B cell (primary cell): ENCODE results near the gene STX8. TPM values are rescaled to one million over a fixed set of nuclear protein-coding genes. Genes with fewer than 3 reads are reported as not detected.

Source experiments
- ATAC-seq: fragments of 200-7000 bp; cut with Tn5 transposase; one replicate; pipeline ENCODE4 v1.10.0; 2021; ENCODE audit warnings: low read depth, mild to moderate bottlenecking, moderate number of reproducible peaks, moderate library complexity
- CTCF ChIA-PET: fragments of 350-600 bp; sonication (Branson Sonifier 250); formaldehyde crosslinking; loops from one replicate; lab custom pipeline; 2021; ENCODE audit warnings: antibody characterized with exemption, inconsistent platforms; lab: Charles Lee
- POLR2A ChIA-PET: fragments of 350-600 bp; sonication (Branson Sonifier 250); formaldehyde crosslinking; loops from one replicate; lab custom pipeline; 2021; ENCODE audit warnings: antibody characterized with exemption; lab: Charles Lee
- DNase-seq: peaks from one replicate; pipeline ENCODE4 v3.0.0; 2013
- H2AFZ ChIP-seq: 2 replicates; pipeline ENCODE4 v1.6.1; 2012; ENCODE audit warnings: mild to moderate bottlenecking, low read depth, low read length; ENCODE audit not compliant: insufficient read depth, poor library complexity, severe bottlenecking
- H3K27ac ChIP-seq, 2 donors: 1 replicate in 1 of 2; 2 replicates in 1 of 2; pipeline ENCODE4 v1.5.1; 2012 to 2013; ENCODE audit warnings: low read length in 2 of 2, mild to moderate bottlenecking in 2 of 2, moderate library complexity in 1 of 2
- H3K27me3 ChIP-seq, 4 experiments: fragments of 200-600 bp in 1 of 4; sonication (generic) in 1 of 4; replicated peaks in 1 of 4; 1 replicate in 2 of 4; 2 replicates in 2 of 4; pipeline versions ENCODE4 v1.6.1 to v1.7.0; 2013 to 2016; ENCODE audit warnings: low read length in 3 of 4, mild to moderate bottlenecking in 2 of 4, mixed read lengths in 1 of 4, moderate library complexity in 1 of 4; ENCODE audit not compliant: insufficient read depth in 4 of 4, control insufficient read depth in 3 of 4; ENCODE audit errors: control extremely low read depth in 1 of 4
- H3K36me3 ChIP-seq, 2 experiments: replicated peaks in 1 of 2; 1 replicate in 1 of 2; 2 replicates in 1 of 2; pipeline versions ENCODE4 v1.6.1 to v1.7.1; 2013; ENCODE audit warnings: low read length in 1 of 2; ENCODE audit not compliant: insufficient read depth in 2 of 2, control insufficient read depth in 1 of 2; ENCODE audit errors: control extremely low read depth in 1 of 2, extremely low read depth in 1 of 2
- H3K4me1 ChIP-seq, 2 donors: fragments of 200-600 bp in 1 of 2; sonication (generic) in 1 of 2; 1 replicate in 1 of 2; 2 replicates in 1 of 2; pipeline versions ENCODE4 v1.5.1 to v1.6.1; 2013 to 2017; ENCODE audit warnings: low read length in 2 of 2; ENCODE audit not compliant: control insufficient read depth in 2 of 2, insufficient read depth in 2 of 2
- H3K4me2 ChIP-seq: replicated peaks from 2 replicates; pipeline ENCODE3; 2012; ENCODE audit warnings: mild to moderate bottlenecking, low read depth, low read length; ENCODE audit not compliant: poor library complexity, severe bottlenecking
- H3K4me3 ChIP-seq, 5 experiments: fragments of 200-600 bp in 1 of 5; sonication (generic) in 1 of 5; 1 replicate in 3 of 5; 2 replicates in 2 of 5; pipeline versions ENCODE4 v1.5.1 to v1.7.0; 2011 to 2016; ENCODE audit warnings: low read length in 4 of 5, mild to moderate bottlenecking in 4 of 5, low read depth in 2 of 5, control low read depth in 1 of 5, moderate library complexity in 1 of 5; ENCODE audit not compliant: insufficient read depth in 1 of 5; ENCODE audit errors: control extremely low read depth in 1 of 5, extremely low read depth in 1 of 5
- H3K79me2 ChIP-seq: fragments of 200-600 bp; sonication (generic); one replicate; pipeline ENCODE4 v1.6.0; 2016; ENCODE audit warnings: low read length; ENCODE audit not compliant: control insufficient read depth, insufficient read depth
- H3K9ac ChIP-seq: fragments of 200-600 bp; sonication (generic); 2 replicates; pipeline ENCODE4 v1.6.1; 2017; ENCODE audit warnings: mild to moderate bottlenecking, low read length, moderate library complexity
- H3K9me3 ChIP-seq, 3 donors: one replicate each; pipeline versions ENCODE4 v1.6.1 to v1.7.1; 2013; ENCODE audit warnings: low read length in 2 of 3; ENCODE audit not compliant: control insufficient read depth in 2 of 3, insufficient read depth in 1 of 3; ENCODE audit errors: control extremely low read depth in 1 of 3
- H4K20me1 ChIP-seq: 2 replicates; pipeline ENCODE4 v1.6.0; 2012; ENCODE audit warnings: mild to moderate bottlenecking, low read length; ENCODE audit not compliant: insufficient read depth, control insufficient read depth, poor library complexity, severe bottlenecking
- H3K27ac Mint-ChIP-seq: one replicate; pipeline ENCODE4 v1.8.0; 2021; ENCODE audit warnings: mixed read lengths
- H3K27me3 Mint-ChIP-seq: one replicate; pipeline ENCODE4 v1.8.0; 2021; ENCODE audit warnings: mixed read lengths
- H3K4me1 Mint-ChIP-seq: one replicate; pipeline ENCODE4 v1.8.0; 2021; ENCODE audit warnings: mixed read lengths
- H3K4me3 Mint-ChIP-seq: one replicate; pipeline ENCODE4 v1.8.0; 2021; ENCODE audit warnings: mixed read lengths
- H3K9me3 Mint-ChIP-seq: one replicate; pipeline ENCODE4 v1.8.0; 2022; ENCODE audit warnings: mixed read lengths; ENCODE audit not compliant: insufficient read depth
- EZH2 ChIP-seq: IDR thresholded peaks from 2 replicates; pipeline ENCODE4 v1.6.1; 2012; ENCODE audit warnings: borderline replicate concordance, low read depth, mild to moderate bottlenecking, moderate library complexity, low read length; ENCODE audit not compliant: insufficient read depth, poor library complexity, severe bottlenecking
- WGBS: methylation state at CpG from one replicate; pipeline ENCODE4 v1.1.5; 2013; ENCODE audit warnings: missing lambda C conversion rate; ENCODE audit not compliant: insufficient coverage; 5-methylcytosine and 5-hydroxymethylcytosine counted together
- intact Hi-C: fragments of 100-400 bp; cut with micrococcal nuclease; formaldehyde crosslinking; loops from one replicate; pipeline ENCODE4 v1.10.0; 2022
- polyA plus RNA-seq: library from polyadenylated mRNA; depleted of rRNA; stranded (reverse); fragments of >200 nt; gene quantifications from 2 replicates; pipeline ENCODE4 v1.2.3, GENCODE V29; 2012
- total RNA-seq, 2 donors: library from RNA; stranded (reverse); fragments of 120-200 nt in 1 of 2; gene quantifications; 1 replicate in 1 of 2; 2 replicates in 1 of 2; pipeline versions ENCODE4 v1.2.3 to v1.2.4, GENCODE V29; 2013 to 2022
- TF ChIP-seq, protein P1 (sequence below): fragments of 200-600 bp; IDR thresholded peaks from one replicate; pipeline ENCODE4 v1.8.0; 2022; ENCODE audit warnings: antibody characterized with exemption, mild to moderate bottlenecking

Gene STX8
- total and polyA plus RNA-seq, 2 donors (not counting 1 experiment from before 2014, with no cell fraction given), result 35.8 to 61.5 TPM

DNA sequence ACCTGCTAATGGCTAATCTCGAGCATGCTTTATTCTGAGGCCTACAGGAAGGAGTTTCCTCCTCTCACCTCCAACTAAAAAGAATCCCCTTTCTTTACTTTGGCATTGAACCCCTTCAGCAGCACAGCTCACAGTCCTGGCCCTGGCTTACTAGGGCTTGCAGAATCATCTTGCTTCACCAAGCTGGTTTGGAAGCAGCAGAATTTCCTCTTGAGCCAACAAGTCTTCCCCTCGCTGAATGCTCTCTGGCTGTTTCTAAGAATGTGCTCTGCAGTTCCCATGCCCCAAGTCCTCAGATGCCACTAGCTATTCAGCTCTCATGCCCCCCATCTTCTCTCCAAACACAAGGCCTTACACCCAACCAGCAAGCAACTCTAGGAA is 283.1 kb downstream of the STX8 start:
- intact Hi-C loops, result no loop called here
- Histone ChIP-seq H3K9ac (no peak overlapping the region), H3K4me2 (no peak overlapping the region), H3K79me2 (peaks cover 2% of the 10 kb centered on the region), H2AFZ (no peak overlapping the region), H3K36me3 (no peaks in the 10 kb centered on the region), H3K9me3 (no peaks in the 10 kb centered on the region), H4K20me1 (no peaks in the 10 kb centered on the region), H3K27ac (no peak overlapping the region), H3K27me3 (no peaks in the 10 kb centered on the region), H3K4me1 (peaks cover 12 to 13% of the 10 kb centered on the region in 2 donors), H3K4me3 (no peak overlapping the region)
- no peak for TF ChIP-seq EZH2
- TF ChIP-seq, protein P1, sequence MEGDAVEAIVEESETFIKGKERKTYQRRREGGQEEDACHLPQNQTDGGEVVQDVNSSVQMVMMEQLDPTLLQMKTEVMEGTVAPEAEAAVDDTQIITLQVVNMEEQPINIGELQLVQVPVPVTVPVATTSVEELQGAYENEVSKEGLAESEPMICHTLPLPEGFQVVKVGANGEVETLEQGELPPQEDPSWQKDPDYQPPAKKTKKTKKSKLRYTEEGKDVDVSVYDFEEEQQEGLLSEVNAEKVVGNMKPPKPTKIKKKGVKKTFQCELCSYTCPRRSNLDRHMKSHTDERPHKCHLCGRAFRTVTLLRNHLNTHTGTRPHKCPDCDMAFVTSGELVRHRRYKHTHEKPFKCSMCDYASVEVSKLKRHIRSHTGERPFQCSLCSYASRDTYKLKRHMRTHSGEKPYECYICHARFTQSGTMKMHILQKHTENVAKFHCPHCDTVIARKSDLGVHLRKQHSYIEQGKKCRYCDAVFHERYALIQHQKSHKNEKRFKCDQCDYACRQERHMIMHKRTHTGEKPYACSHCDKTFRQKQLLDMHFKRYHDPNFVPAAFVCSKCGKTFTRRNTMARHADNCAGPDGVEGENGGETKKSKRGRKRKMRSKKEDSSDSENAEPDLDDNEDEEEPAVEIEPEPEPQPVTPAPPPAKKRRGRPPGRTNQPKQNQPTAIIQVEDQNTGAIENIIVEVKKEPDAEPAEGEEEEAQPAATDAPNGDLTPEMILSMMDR, result peak; percentile 6
- ATAC-seq (no peak), DNase-seq (no peak)
- no peak overlapping the region for H3K4me3 Mint-ChIP-seq
- 85% methylated on average over 2 of the region's 2 CpGs for WGBS
- H3K9me3 Mint-ChIP-seq, result no peaks in the 10 kb centered on the region
- no peaks in the 10 kb centered on the region for H3K27me3 Mint-ChIP-seq
- H3K4me1 Mint-ChIP-seq, result peaks cover 25% of the 10 kb centered on the region
- CTCF ChIA-PET, result interaction anchor here (0.6 to 0.7 kb wide), 4 partner anchors 35 to 558 kb away, joined by 3 to 4 read pairs (median 3); no protein-coding TSS in a partner anchor
- POLR2A ChIA-PET, result no interaction called here
- H3K27ac Mint-ChIP-seq, result peak overlapping the region; percentile 3

DNA sequence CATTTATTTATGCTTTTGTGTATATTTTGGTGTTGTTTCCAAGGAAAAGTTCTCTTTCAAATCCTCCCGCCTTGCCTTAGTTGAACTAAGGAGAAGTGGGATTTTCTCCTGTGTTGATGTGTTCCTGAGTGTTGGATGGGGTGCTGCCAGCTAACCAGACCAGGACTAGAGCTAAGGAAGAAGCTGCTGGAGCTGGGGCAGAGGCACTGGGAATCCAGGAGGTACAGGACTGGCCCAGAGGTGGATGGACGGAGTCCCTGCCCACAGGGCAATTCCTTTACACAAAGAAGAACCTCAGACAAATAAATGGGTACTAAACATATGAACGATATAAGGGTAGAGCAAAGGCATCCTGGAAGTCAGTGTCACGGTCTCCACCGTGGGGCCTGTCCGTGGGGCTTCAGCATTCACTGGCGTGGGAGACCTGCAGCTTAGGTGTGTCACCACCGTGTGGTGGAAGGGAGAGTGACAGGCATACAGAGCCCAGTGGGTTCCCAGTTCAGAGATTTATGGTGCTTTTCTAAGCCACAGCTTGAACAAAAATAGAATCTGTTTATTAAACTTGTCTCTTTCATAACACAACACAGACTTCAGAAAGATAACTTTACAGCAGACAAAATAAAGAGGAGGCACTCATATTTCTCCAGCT is 283.6 kb downstream of the STX8 start:
- H3K4me3 ChIP-seq, result no peak overlapping the region
- H3K79me2 ChIP-seq, result peaks cover 7% of the 10 kb centered on the region
- no peak overlapping the region for H2AFZ ChIP-seq
- TF ChIP-seq, protein P1, result peak; percentile 64
- TF ChIP-seq EZH2, result no peak
- peaks cover 25% of the 10 kb centered on the region for H3K4me1 Mint-ChIP-seq
- no peaks in the 10 kb centered on the region for H4K20me1 ChIP-seq
- POLR2A ChIA-PET, result no interaction called here
- H3K9me3 ChIP-seq, result no peaks in the 10 kb centered on the region
- H3K27ac ChIP-seq, result no peak overlapping the region
- H3K4me3 Mint-ChIP-seq, result no peak overlapping the region
- CTCF ChIA-PET, result interaction anchor here (0.5 to 1.6 kb wide), 6 partner anchors 35 to 558 kb away, joined by 3 to 4 read pairs (median 3); no protein-coding TSS in a partner anchor
- H3K9me3 Mint-ChIP-seq, result no peaks in the 10 kb centered on the region
- H3K4me1 ChIP-seq, result peaks cover 12 to 13% of the 10 kb centered on the region in 2 donors
- H3K4me2 ChIP-seq, result no peak overlapping the region
- WGBS, result 28% methylated on average over 4 of the region's 8 CpGs
- H3K9ac ChIP-seq, result no peak overlapping the region
- H3K27ac Mint-ChIP-seq, result no peak overlapping the region
- ATAC-seq, result peak; percentile 64
- intact Hi-C loops, result no loop called here
- H3K27me3 Mint-ChIP-seq, result no peaks in the 10 kb centered on the region
- no peaks in the 10 kb centered on the region for H3K36me3 ChIP-seq
- no peaks in the 10 kb centered on the region for H3K27me3 ChIP-seq
- peak; percentile 40 for DNase-seq
